ENCODE measurements around the gene TEDC2. TPM values are rescaled to one million over a fixed set of nuclear protein-coding genes. Genes with fewer than 3 reads are reported as not detected.
"Not testable (repeated sequence)": the region's sequence is repeated elsewhere in the genome, so short reads cannot be mapped to it uniquely, and the experiment has no call there.

The TEDC2 gene
- total RNA-seq, 1 experiment from 2014 or later: 28.2 TPM

- H3K4me1 Mint-ChIP-seq (ENCODE audit: low read depth, unreplicated experiment): peaks cover 23% of the 10 kb centered on the region
- no peak for TF ChIP-seq CTCF (IDR thresholded peaks at IDR 0.05; ENCODE audit: unreplicated experiment)
- H3K27ac Mint-ChIP-seq (ENCODE audit: unreplicated experiment): no peak overlapping the region
- BruUV-seq (replicated peaks): no TSS peak
- H3K9me3 Mint-ChIP-seq (ENCODE audit: low read depth, unreplicated experiment): no peaks in the 10 kb centered on the region
- H3K4me3 Mint-ChIP-seq (ENCODE audit: low read depth, unreplicated experiment): no peak overlapping the region
- peaks cover 5% of the 10 kb centered on the region for H3K27me3 Mint-ChIP-seq (ENCODE audit: unreplicated experiment)
- peaks cover 33% of the 10 kb centered on the region for H3K36me3 Mint-ChIP-seq (ENCODE audit: insufficient read depth, unreplicated experiment)
- CTCF ChIA-PET: no interaction called here
- DNase-seq: no peak
- intact Hi-C loops (cut with micrococcal nuclease; ENCODE audit: unreplicated experiment): no loop called here
Measured at GRCh38 chr16:2478279-2478678, 18.4 kb downstream of the TEDC2 start.

GRCh38 chr16:2479996-2480395 is 20.1 kb downstream of the TEDC2 start:
- H3K27ac Mint-ChIP-seq (ENCODE audit: unreplicated experiment); intact Hi-C loops (cut with micrococcal nuclease; ENCODE audit: unreplicated experiment); H3K27me3 Mint-ChIP-seq (ENCODE audit: unreplicated experiment); H3K9me3 Mint-ChIP-seq (ENCODE audit: low read depth, unreplicated experiment); DNase-seq; CTCF ChIA-PET; H3K4me3 Mint-ChIP-seq (ENCODE audit: low read depth, unreplicated experiment); BruUV-seq (replicated peaks): not testable (repeated sequence)
- Mint-ChIP-seq H3K36me3 (ENCODE audit: insufficient read depth, unreplicated experiment) (peaks cover 17% of the 10 kb centered on the region), H3K4me1 (ENCODE audit: low read depth, unreplicated experiment) (peaks cover 20% of the 10 kb centered on the region)

- intact Hi-C loops (cut with micrococcal nuclease; ENCODE audit: unreplicated experiment): no loop called here
- no peak for TF ChIP-seq CTCF (IDR thresholded peaks at IDR 0.05; ENCODE audit: unreplicated experiment)
- H3K27ac Mint-ChIP-seq (ENCODE audit: unreplicated experiment): no peak overlapping the region
- H3K4me3 Mint-ChIP-seq (ENCODE audit: low read depth, unreplicated experiment): no peak overlapping the region
- H3K4me1 Mint-ChIP-seq (ENCODE audit: low read depth, unreplicated experiment): peaks cover 18% of the 10 kb centered on the region
- no peaks in the 10 kb centered on the region for H3K9me3 Mint-ChIP-seq (ENCODE audit: low read depth, unreplicated experiment)
- H3K36me3 Mint-ChIP-seq (ENCODE audit: insufficient read depth, unreplicated experiment): peaks cover 11% of the 10 kb centered on the region
- no TSS peak for BruUV-seq (replicated peaks)
- no peaks in the 10 kb centered on the region for H3K27me3 Mint-ChIP-seq (ENCODE audit: unreplicated experiment)
- CTCF ChIA-PET: no interaction called here
- no peak for DNase-seq
Measured at GRCh38 chr16:2480948-2481347, 21.0 kb downstream of the TEDC2 start.

- no TSS peak for BruUV-seq (replicated peaks)
- Mint-ChIP-seq H3K27me3 (ENCODE audit: unreplicated experiment) (no peaks in the 10 kb centered on the region), H3K4me3 (ENCODE audit: low read depth, unreplicated experiment) (no peak overlapping the region), H3K9me3 (ENCODE audit: low read depth, unreplicated experiment) (no peaks in the 10 kb centered on the region), H3K4me1 (ENCODE audit: low read depth, unreplicated experiment) (peaks cover 12% of the 10 kb centered on the region), H3K27ac (ENCODE audit: unreplicated experiment) (no peak overlapping the region), H3K36me3 (ENCODE audit: insufficient read depth, unreplicated experiment) (peaks cover 8% of the 10 kb centered on the region)
- CTCF ChIA-PET: no interaction called here
- intact Hi-C loops (cut with micrococcal nuclease; ENCODE audit: unreplicated experiment): no loop called here
- no peak for DNase-seq
- no peak for TF ChIP-seq CTCF (IDR thresholded peaks at IDR 0.05; ENCODE audit: unreplicated experiment)
Measured at GRCh38 chr16:2481676-2482075, 21.8 kb downstream of the TEDC2 start.

GRCh38 chr16:2482249-2482648 is 22.3 kb downstream of the TEDC2 start:
- H3K27ac Mint-ChIP-seq (ENCODE audit: unreplicated experiment): no peak overlapping the region
- DNase-seq: no peak

More at GRCh38 chr16:2482249-2482648, 22.3 kb downstream of the TEDC2 start:
- CTCF ChIA-PET: no interaction called here
- Mint-ChIP-seq H3K36me3 (ENCODE audit: insufficient read depth, unreplicated experiment) (peaks cover 12% of the 10 kb centered on the region), H3K9me3 (ENCODE audit: low read depth, unreplicated experiment) (no peaks in the 10 kb centered on the region), H3K4me1 (ENCODE audit: low read depth, unreplicated experiment) (peaks cover 15% of the 10 kb centered on the region), H3K4me3 (ENCODE audit: low read depth, unreplicated experiment) (no peak overlapping the region), H3K27me3 (ENCODE audit: unreplicated experiment) (no peaks in the 10 kb centered on the region)
- intact Hi-C loops (cut with micrococcal nuclease; ENCODE audit: unreplicated experiment): no loop called here
- no peak for TF ChIP-seq CTCF (IDR thresholded peaks at IDR 0.05; ENCODE audit: unreplicated experiment)
- no TSS peak for BruUV-seq (replicated peaks)

Data from Calu3 (cell line).